Measurements from ENCODE around the gene PTGS1.

The PTGS1 gene

DNA sequence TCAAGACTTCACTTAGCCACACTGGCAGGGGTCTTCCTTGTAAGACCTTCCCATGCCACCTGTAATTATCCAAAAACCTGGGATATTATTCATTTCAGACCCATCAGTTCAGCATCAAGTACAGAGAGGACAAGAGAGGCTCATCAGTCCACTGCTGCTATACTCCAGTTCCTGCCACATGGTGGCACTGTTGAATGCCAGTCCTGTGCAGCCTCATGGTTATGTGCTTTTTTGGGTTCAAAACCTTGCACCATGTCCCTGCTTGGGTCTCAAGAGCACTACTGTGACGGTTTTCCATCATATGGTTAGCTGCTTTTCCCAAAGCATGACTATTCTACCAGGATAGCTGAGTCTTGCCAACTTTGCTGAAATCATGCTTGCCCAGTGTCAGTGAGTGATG is 8.5 kb downstream of the PTGS1 start:
- Histone ChIP-seq H3K4me3 (replicated peaks; ENCODE audit: low read depth, low read length) (no peak overlapping the region), H3K36me3 (ENCODE audit: control insufficient read depth, insufficient read depth, low read length) (no peaks in the 10 kb centered on the region), H3K27me3 (replicated peaks; ENCODE audit: control insufficient read depth, insufficient read depth, low read length) (no peaks in the 10 kb centered on the region)
- no peak for DNase-seq (ENCODE audit: extremely low read depth, insufficient read length)
- TF ChIP-seq, protein P1, sequence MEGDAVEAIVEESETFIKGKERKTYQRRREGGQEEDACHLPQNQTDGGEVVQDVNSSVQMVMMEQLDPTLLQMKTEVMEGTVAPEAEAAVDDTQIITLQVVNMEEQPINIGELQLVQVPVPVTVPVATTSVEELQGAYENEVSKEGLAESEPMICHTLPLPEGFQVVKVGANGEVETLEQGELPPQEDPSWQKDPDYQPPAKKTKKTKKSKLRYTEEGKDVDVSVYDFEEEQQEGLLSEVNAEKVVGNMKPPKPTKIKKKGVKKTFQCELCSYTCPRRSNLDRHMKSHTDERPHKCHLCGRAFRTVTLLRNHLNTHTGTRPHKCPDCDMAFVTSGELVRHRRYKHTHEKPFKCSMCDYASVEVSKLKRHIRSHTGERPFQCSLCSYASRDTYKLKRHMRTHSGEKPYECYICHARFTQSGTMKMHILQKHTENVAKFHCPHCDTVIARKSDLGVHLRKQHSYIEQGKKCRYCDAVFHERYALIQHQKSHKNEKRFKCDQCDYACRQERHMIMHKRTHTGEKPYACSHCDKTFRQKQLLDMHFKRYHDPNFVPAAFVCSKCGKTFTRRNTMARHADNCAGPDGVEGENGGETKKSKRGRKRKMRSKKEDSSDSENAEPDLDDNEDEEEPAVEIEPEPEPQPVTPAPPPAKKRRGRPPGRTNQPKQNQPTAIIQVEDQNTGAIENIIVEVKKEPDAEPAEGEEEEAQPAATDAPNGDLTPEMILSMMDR (IDR thresholded peaks at IDR 0.05; ENCODE audit: insufficient read depth, low read length, poor library complexity, severe bottlenecking) = peak; percentile 32

DNA sequence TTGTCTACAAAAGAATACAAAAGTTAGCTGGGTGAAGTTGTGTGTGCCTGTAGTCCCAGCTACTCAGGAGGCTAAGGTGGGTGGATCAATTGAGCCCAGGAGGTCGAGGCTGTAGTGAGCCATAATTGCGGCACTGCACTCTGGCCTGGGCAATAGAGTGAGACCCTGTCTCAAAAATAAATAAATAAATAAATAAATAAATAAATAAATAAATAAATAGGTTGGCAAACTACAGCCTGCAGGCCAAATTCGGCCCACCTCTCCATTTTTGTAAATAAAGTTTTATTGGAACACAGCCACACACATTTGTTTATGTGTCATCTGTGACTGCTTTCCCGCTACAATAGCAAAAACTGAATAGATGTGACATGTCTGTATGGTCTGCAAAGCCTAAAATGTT is 9.5 kb downstream of the PTGS1 start:
- TF ChIP-seq, protein P1 (IDR thresholded peaks at IDR 0.05; ENCODE audit: insufficient read depth, low read length, poor library complexity, severe bottlenecking) = no peak
- no peak for DNase-seq (ENCODE audit: extremely low read depth, insufficient read length)

GRCh38 chr9:122381206-122381950 is 10.6 kb downstream of the PTGS1 start:
- Histone ChIP-seq H3K27me3 (replicated peaks; ENCODE audit: control insufficient read depth, insufficient read depth, low read length) (no peaks in the 10 kb centered on the region), H3K4me3 (replicated peaks; ENCODE audit: low read depth, low read length) (no peak overlapping the region), H3K36me3 (ENCODE audit: control insufficient read depth, insufficient read depth, low read length) (no peaks in the 10 kb centered on the region)
- DNase-seq (ENCODE audit: extremely low read depth, insufficient read length) = no peak
- TF ChIP-seq, protein P1 (IDR thresholded peaks at IDR 0.05; ENCODE audit: insufficient read depth, low read length, poor library complexity, severe bottlenecking) = no peak

More for the DNA sequence above, 9.5 kb downstream of the PTGS1 start:
- H3K27me3 ChIP-seq (replicated peaks; ENCODE audit: control insufficient read depth, insufficient read depth, low read length) = no peaks in the 10 kb centered on the region
- no peaks in the 10 kb centered on the region for H3K36me3 ChIP-seq (ENCODE audit: control insufficient read depth, insufficient read depth, low read length)
- H3K4me3 ChIP-seq (replicated peaks; ENCODE audit: low read depth, low read length) = no peak overlapping the region

DNA sequence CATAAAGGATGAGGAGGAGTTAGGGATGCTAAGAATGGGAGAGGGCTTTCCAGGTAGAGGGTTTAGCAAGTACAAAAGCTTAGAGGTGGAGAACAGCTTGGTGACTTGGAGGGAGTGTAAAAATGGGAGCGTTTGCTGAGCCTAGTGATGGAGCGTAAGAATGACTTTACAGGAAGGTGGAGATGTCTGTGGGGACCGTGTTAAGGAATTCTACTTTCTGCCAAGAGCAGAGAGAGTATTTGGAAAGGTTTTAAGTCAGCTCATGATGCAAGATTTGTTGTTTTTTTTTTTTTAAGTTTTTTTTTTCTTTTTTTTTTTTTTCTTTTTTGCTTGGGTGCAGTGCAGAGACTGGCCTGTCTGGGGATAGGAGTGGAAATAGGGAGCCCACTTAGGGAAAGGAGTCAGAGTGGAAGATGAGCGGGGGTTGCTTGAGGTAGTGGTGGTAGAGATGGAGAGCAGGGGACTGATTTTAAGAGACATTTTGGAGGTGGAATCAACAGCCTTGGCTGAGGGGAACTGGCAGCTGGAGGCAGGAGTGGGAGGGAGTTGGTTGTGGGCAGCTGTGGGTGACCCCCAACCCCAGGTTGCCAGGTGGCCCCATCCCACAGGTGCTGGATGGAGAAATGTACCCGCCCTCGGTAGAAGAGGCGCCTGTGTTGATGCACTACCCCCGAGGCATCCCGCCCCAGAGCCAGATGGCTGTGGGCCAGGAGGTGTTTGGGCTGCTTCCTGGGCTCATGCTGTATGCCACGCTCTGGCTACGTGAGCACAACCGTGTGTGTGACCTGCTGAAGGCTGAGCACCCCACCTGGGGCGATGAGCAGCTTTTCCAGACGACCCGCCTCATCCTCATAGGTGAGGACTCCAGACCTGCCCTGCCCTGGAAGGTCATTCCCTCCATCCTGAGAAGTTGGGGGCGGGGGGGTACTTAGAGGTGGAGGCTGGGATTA is 12.4 kb downstream of the PTGS1 start:
- H3K4me3 ChIP-seq (replicated peaks; ENCODE audit: low read depth, low read length) = no peak overlapping the region
- TF ChIP-seq, protein P1 (IDR thresholded peaks at IDR 0.05; ENCODE audit: insufficient read depth, low read length, poor library complexity, severe bottlenecking) = no peak
- DNase-seq (ENCODE audit: extremely low read depth, insufficient read length) = no peak
- H3K36me3 ChIP-seq (ENCODE audit: control insufficient read depth, insufficient read depth, low read length) = no peaks in the 10 kb centered on the region
- no peaks in the 10 kb centered on the region for H3K27me3 ChIP-seq (replicated peaks; ENCODE audit: control insufficient read depth, insufficient read depth, low read length)

- Histone ChIP-seq H3K4me3 (replicated peaks; ENCODE audit: low read depth, low read length) (no peak overlapping the region), H3K27me3 (replicated peaks; ENCODE audit: control insufficient read depth, insufficient read depth, low read length) (no peaks in the 10 kb centered on the region), H3K36me3 (ENCODE audit: control insufficient read depth, insufficient read depth, low read length) (no peaks in the 10 kb centered on the region)
- DNase-seq (ENCODE audit: extremely low read depth, insufficient read length) = no peak
- TF ChIP-seq, protein P1 (IDR thresholded peaks at IDR 0.05; ENCODE audit: insufficient read depth, low read length, poor library complexity, severe bottlenecking) = no peak
Observed at GRCh38 chr9:122383992-122384461, 13.2 kb downstream of the PTGS1 start.

Measured in GM06990 (cell line).